ENCODE results near the gene LRP5. TPM values are rescaled to one million over a fixed set of nuclear protein-coding genes. Genes with fewer than 3 reads are reported as not detected.
"Not testable (repeated sequence)": the region's sequence is repeated elsewhere in the genome, so short reads cannot be mapped to it uniquely, and the experiment has no call there.

LRP5 gene
- polyA plus RNA-seq, 3 donors = 0.23 to 0.29 TPM; not detected in 1

DNA sequence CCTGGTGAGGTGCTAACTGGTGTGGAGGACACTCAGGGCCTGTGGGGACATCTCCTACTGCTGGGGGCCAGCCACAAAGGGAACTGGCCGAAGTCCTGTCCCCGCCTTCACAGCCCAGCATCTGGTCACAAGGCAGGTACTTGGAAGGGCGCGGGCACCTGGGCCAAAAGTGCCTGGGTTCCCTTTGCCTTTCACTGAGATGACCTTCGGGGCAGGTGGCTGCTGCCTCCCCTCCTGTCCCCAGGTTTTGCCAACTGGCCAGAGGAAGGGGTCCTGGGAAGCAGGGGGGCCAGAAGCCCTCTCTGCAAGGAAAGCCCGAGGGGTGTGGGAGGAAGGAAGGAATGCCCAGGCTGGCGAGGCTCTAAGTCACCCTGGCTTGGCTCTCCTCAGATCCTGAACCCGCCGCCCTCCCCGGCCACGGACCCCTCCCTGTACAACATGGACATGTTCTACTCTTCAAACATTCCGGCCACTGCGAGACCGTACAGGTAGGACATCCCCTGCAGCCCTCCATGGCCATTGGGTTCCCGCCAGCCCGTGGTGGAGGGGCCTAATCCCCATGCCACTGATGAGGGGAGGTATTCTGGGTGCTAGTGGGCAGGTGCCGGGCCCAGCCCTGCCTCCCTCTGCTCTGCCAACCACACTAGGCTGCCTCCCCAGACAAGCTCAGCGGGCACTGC is 133.8 kb downstream of the LRP5 start:
- H3K27ac ChIP-seq (ENCODE audit: low read depth in 1 of 2, low read length in 2 of 2) = no peak overlapping the region
- H3K36me3 ChIP-seq (replicated peaks in 1 of 2; ENCODE audit: control insufficient read depth in 1 of 2, insufficient read depth in 2 of 2, low read length in 2 of 2) = no peaks in the 10 kb centered on the region
- H4K20me1 ChIP-seq (ENCODE audit: insufficient read depth, low read length) = no peaks in the 10 kb centered on the region
- no peaks in the 10 kb centered on the region for H3K36me3 Mint-ChIP-seq
- TF ChIP-seq, protein P1, sequence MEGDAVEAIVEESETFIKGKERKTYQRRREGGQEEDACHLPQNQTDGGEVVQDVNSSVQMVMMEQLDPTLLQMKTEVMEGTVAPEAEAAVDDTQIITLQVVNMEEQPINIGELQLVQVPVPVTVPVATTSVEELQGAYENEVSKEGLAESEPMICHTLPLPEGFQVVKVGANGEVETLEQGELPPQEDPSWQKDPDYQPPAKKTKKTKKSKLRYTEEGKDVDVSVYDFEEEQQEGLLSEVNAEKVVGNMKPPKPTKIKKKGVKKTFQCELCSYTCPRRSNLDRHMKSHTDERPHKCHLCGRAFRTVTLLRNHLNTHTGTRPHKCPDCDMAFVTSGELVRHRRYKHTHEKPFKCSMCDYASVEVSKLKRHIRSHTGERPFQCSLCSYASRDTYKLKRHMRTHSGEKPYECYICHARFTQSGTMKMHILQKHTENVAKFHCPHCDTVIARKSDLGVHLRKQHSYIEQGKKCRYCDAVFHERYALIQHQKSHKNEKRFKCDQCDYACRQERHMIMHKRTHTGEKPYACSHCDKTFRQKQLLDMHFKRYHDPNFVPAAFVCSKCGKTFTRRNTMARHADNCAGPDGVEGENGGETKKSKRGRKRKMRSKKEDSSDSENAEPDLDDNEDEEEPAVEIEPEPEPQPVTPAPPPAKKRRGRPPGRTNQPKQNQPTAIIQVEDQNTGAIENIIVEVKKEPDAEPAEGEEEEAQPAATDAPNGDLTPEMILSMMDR (IDR thresholded peaks at IDR 0.05) = no peak
- no peaks in the 10 kb centered on the region for H3K9me3 ChIP-seq (replicated peaks in 1 of 2; ENCODE audit: control insufficient read depth in 1 of 2, insufficient read depth in 1 of 2, low read length in 2 of 2)
- no peak overlapping the region for H3K9ac ChIP-seq (ENCODE audit: insufficient read depth, low read length, poor library complexity, severe bottlenecking)
- H3K9me3 Mint-ChIP-seq = no peaks in the 10 kb centered on the region
- no peak overlapping the region for H2AFZ ChIP-seq (ENCODE audit: insufficient read depth, low read depth, low read length, poor library complexity, severe bottlenecking)
- H3K4me2 ChIP-seq (replicated peaks; ENCODE audit: extremely low read depth, low read length, poor library complexity, severe bottlenecking) = no peak overlapping the region
- no peaks in the 10 kb centered on the region for H3K79me2 ChIP-seq (ENCODE audit: insufficient read depth, low read length)
- DNase-seq = no peak
- no peaks in the 10 kb centered on the region for H3K4me1 ChIP-seq (ENCODE audit: control insufficient read depth in 1 of 2, insufficient read depth in 2 of 2, low read length in 2 of 2)
- H3K4me1 Mint-ChIP-seq = peaks cover 4% of the 10 kb centered on the region
- H3K27me3 Mint-ChIP-seq (ENCODE audit: low read depth in 3 of 3) = peaks cover 0 to 7% (median 3%) of the 10 kb centered on the region in 3 donors
- intact Hi-C loops (cut with micrococcal nuclease) = loop anchor here (5.0 to 10.0 kb wide), 2 partner anchors 189 to 191 kb away; no protein-coding TSS in a partner anchor
- H3K27ac Mint-ChIP-seq = peak overlapping the region in 1 of 7 donors; percentile 11
- no peaks in the 10 kb centered on the region for H3K27me3 ChIP-seq (ENCODE audit: control insufficient read depth in 2 of 2, insufficient read depth in 2 of 2, low read length in 2 of 2)
- no peak overlapping the region for H3K4me3 Mint-ChIP-seq
- WGBS (ENCODE audit: insufficient coverage) = 94% methylated on average over 5 of the region's 18 CpGs
- H3K4me3 ChIP-seq (replicated peaks in 1 of 3; ENCODE audit: low read depth in 2 of 3, low read length in 3 of 3) = no peak overlapping the region

DNA sequence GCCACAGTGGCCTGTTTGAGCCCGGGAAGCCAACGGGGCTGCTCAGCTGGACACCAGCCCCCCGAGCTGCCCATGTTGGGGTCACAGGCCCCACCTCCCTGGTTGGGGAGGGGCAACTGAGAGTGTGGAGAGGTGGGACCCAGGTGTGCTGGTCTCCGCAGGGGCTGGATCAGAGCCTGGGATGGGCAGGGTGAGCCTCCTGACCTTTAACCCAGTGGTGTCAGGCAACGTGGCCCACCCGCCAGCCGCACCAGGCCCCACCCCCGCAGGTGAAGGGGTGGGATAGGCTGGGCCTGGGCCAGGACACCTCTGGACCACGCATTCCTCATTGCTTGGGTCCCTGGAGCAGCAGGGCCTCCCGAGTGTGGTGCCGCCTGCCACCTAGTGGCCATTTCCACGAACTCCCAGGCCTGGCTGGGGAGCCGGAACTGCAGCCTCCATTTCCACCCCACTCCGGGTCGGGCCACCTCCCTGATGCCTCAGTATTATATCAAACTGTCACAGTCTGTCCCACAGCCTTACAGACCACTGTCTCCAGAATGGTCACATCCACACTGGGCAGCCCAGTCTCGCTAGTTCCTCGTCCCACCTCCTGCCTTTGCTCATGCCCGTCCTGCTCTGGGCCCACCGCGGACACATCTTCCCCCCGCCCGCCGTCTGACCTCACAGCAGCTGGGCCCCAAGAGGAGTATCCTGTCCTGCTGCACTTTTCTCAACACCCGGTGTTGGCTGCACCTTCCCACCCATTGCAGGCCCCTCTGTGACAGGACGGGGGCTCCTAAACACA is 134.8 kb downstream of the LRP5 start:
- H3K4me3 Mint-ChIP-seq = no peak overlapping the region
- H3K27me3 Mint-ChIP-seq (ENCODE audit: low read depth in 3 of 3) = peaks cover under 1 to 7% (median 3%) of the 10 kb centered on the region in 3 donors
- H3K9ac ChIP-seq (ENCODE audit: insufficient read depth, low read length, poor library complexity, severe bottlenecking) = no peak overlapping the region
- no peaks in the 10 kb centered on the region for H4K20me1 ChIP-seq (ENCODE audit: insufficient read depth, low read length)
- peak; percentile 66 to 75 (median 74) for DNase-seq
- no peaks in the 10 kb centered on the region for H3K79me2 ChIP-seq (ENCODE audit: insufficient read depth, low read length)
- peak overlapping the region in 2 of 7 donors; percentile 43 to 66 for H3K27ac Mint-ChIP-seq
- H3K36me3 ChIP-seq (replicated peaks in 1 of 2; ENCODE audit: control insufficient read depth in 1 of 2, insufficient read depth in 2 of 2, low read length in 2 of 2) = no peaks in the 10 kb centered on the region
- H3K36me3 Mint-ChIP-seq = no peaks in the 10 kb centered on the region
- intact Hi-C loops (cut with micrococcal nuclease) = loop anchor here (5.0 to 10.0 kb wide), 2 partner anchors 190 to 192 kb away; no protein-coding TSS in a partner anchor
- H3K4me3 ChIP-seq (replicated peaks in 1 of 3; ENCODE audit: low read depth in 2 of 3, low read length in 3 of 3) = no peak overlapping the region
- no peak overlapping the region for H3K4me2 ChIP-seq (replicated peaks; ENCODE audit: extremely low read depth, low read length, poor library complexity, severe bottlenecking)
- H3K4me1 Mint-ChIP-seq = peaks cover 4% of the 10 kb centered on the region
- H3K9me3 ChIP-seq (replicated peaks in 1 of 2; ENCODE audit: control insufficient read depth in 1 of 2, insufficient read depth in 1 of 2, low read length in 2 of 2) = no peaks in the 10 kb centered on the region
- TF ChIP-seq, protein P1 (IDR thresholded peaks at IDR 0.05) = peak; percentile 93
- H3K4me1 ChIP-seq (ENCODE audit: control insufficient read depth in 1 of 2, insufficient read depth in 2 of 2, low read length in 2 of 2) = no peaks in the 10 kb centered on the region
- peak overlapping the region; percentile 68 for H2AFZ ChIP-seq (ENCODE audit: insufficient read depth, low read depth, low read length, poor library complexity, severe bottlenecking)
- 51% methylated on average over 22 of the region's 25 CpGs for WGBS (ENCODE audit: insufficient coverage)
- no peaks in the 10 kb centered on the region for H3K27me3 ChIP-seq (ENCODE audit: control insufficient read depth in 2 of 2, insufficient read depth in 2 of 2, low read length in 2 of 2)
- no peaks in the 10 kb centered on the region for H3K9me3 Mint-ChIP-seq
- H3K27ac ChIP-seq (ENCODE audit: low read depth in 1 of 2, low read length in 2 of 2) = no peak overlapping the region

DNA sequence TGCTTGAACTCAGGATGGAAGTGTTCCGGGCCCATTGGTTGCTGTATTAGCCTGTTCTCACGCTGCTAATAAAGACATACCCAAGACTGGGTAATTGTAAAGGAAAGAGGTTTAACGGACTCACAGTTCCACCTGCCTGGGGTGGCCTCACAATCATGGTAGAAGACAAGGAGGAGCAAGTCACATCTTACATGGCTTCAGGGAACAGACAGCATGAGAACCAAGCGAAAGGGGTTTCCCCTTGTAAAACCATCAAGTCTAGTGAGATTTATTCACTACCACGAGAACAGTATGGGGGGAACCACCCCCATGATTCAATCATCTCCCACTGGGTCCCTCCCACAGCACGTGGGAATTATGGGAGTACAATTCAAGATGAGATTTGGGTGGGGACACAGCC is 135.5 kb downstream of the LRP5 start:
- H3K9ac ChIP-seq (ENCODE audit: insufficient read depth, low read length, poor library complexity, severe bottlenecking); H3K9me3 ChIP-seq (replicated peaks in 1 of 2; ENCODE audit: control insufficient read depth in 1 of 2, insufficient read depth in 1 of 2, low read length in 2 of 2); H4K20me1 ChIP-seq (ENCODE audit: insufficient read depth, low read length); H3K4me1 Mint-ChIP-seq; H3K9me3 Mint-ChIP-seq; H3K4me2 ChIP-seq (replicated peaks; ENCODE audit: extremely low read depth, low read length, poor library complexity, severe bottlenecking); H3K27me3 ChIP-seq (ENCODE audit: control insufficient read depth in 2 of 2, insufficient read depth in 2 of 2, low read length in 2 of 2); H3K79me2 ChIP-seq (ENCODE audit: insufficient read depth, low read length); H3K27ac Mint-ChIP-seq; H3K4me3 Mint-ChIP-seq; H3K4me1 ChIP-seq (ENCODE audit: control insufficient read depth in 1 of 2, insufficient read depth in 2 of 2, low read length in 2 of 2); H3K36me3 ChIP-seq (replicated peaks in 1 of 2; ENCODE audit: control insufficient read depth in 1 of 2, insufficient read depth in 2 of 2, low read length in 2 of 2); H3K36me3 Mint-ChIP-seq; DNase-seq; H3K27me3 Mint-ChIP-seq (ENCODE audit: low read depth in 3 of 3); H3K4me3 ChIP-seq (replicated peaks in 1 of 3; ENCODE audit: low read depth in 2 of 3, low read length in 3 of 3); H3K27ac ChIP-seq (ENCODE audit: low read depth in 1 of 2, low read length in 2 of 2): not testable (repeated sequence)
- 100% methylated on average over 2 of the region's 6 CpGs for WGBS (ENCODE audit: insufficient coverage)
- H2AFZ ChIP-seq (ENCODE audit: insufficient read depth, low read depth, low read length, poor library complexity, severe bottlenecking) = peak overlapping the region; percentile 68
- intact Hi-C loops (cut with micrococcal nuclease) = loop anchor here (5.0 to 10.0 kb wide), 2 partner anchors 191 to 193 kb away; no protein-coding TSS in a partner anchor

All from CD14-positive monocyte (primary cell).